AG04450 (cell line): ENCODE data around the gene ADAMTS6. TPM values are rescaled to one million over a fixed set of nuclear protein-coding genes. Genes with fewer than 3 reads are reported as not detected.
A peak's percentile ranks its signal among the peaks of the same experiment; 100 is the strongest.

Experiments
- CTCF ChIA-PET: fragments of 300-600, 350-600 bp; formaldehyde crosslinking; extraction: SDS; loops from one replicate; lab custom pipeline; 2022; ENCODE audit warnings: antibody characterized with exemption, inconsistent platforms; lab: Charles Lee
- POLR2A ChIA-PET: fragments of 350-600 bp; formaldehyde crosslinking; extraction: SDS; loops from one replicate; lab custom pipeline; 2021; ENCODE audit warnings: antibody characterized with exemption, inconsistent platforms; lab: Yijun Ruan, JAX
- DNase-seq: peaks from one replicate; pipeline ENCODE4 v3.0.0-alpha.2; 2011; ENCODE audit warnings: low read depth, low spot score
- H3K27ac ChIP-seq: one replicate; pipeline ENCODE4 v1.5.1; 2012; ENCODE audit warnings: low read depth, low read length, control low read depth
- H3K27me3 ChIP-seq: one replicate; pipeline ENCODE4 v1.6.0; 2012; ENCODE audit warnings: low read length; ENCODE audit not compliant: control insufficient read depth, insufficient read depth
- H3K4me3 ChIP-seq: 2 replicates; pipeline ENCODE4 v1.5.1; 2011; ENCODE audit warnings: mild to moderate bottlenecking, low read depth, low read length, control low read depth
- H3K9me3 ChIP-seq: 2 replicates; pipeline ENCODE4 v1.5.1; 2012; ENCODE audit warnings: low read length; ENCODE audit not compliant: control insufficient read depth, insufficient read depth
- CTCF ChIP-seq: IDR thresholded peaks from 2 replicates; pipeline ENCODE4 v1.5.1; 2011; ENCODE audit warnings: low read depth, low read length, control low read depth, inconsistent platforms
- polyA plus RNA-seq: library from polyadenylated mRNA; depleted of rRNA; stranded (reverse); fragments of >200 nt; gene quantifications from 2 replicates; pipeline ENCODE4 v1.2.3, GENCODE V29; 2011

Gene ADAMTS6
- polyA plus RNA-seq, 1 experiment: 22.5 TPM

- H3K9me3 ChIP-seq: no peaks in the 10 kb centered on the region
- POLR2A ChIA-PET: no interaction called here
- H3K27ac ChIP-seq: no peak overlapping the region
- CTCF ChIA-PET: no interaction called here
- no peak for TF ChIP-seq CTCF
- no peak overlapping the region for H3K4me3 ChIP-seq
- no peaks in the 10 kb centered on the region for H3K27me3 ChIP-seq
- DNase-seq: no peak
Measured at GRCh38 chr5:65412842-65413241, 68.9 kb downstream of the ADAMTS6 start.

DNA sequence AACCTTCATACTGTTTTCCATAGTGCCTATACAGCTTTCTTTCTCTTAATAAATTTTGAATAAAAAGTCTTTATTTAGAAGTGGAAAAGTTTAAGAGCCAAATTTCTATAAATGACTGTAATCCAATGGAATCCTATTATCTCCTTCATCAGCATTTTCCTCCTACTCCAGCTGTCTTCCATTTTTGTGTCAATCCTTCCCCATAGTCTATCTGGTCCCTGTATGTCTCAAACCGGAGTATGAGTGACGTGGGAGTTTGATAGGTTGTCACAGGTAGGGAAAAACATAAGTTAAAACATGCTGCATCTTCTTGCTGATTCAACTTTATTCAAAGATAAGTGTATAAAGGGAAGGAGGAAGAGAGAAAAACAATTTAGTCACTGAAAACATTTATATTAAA is 70.4 kb downstream of the ADAMTS6 start:
- Histone ChIP-seq H3K27me3 (no peaks in the 10 kb centered on the region), H3K27ac (no peak overlapping the region), H3K4me3 (no peak overlapping the region), H3K9me3 (no peaks in the 10 kb centered on the region)
- CTCF ChIA-PET: no interaction called here
- no peak for TF ChIP-seq CTCF
- POLR2A ChIA-PET: no interaction called here
- DNase-seq: no peak

DNA sequence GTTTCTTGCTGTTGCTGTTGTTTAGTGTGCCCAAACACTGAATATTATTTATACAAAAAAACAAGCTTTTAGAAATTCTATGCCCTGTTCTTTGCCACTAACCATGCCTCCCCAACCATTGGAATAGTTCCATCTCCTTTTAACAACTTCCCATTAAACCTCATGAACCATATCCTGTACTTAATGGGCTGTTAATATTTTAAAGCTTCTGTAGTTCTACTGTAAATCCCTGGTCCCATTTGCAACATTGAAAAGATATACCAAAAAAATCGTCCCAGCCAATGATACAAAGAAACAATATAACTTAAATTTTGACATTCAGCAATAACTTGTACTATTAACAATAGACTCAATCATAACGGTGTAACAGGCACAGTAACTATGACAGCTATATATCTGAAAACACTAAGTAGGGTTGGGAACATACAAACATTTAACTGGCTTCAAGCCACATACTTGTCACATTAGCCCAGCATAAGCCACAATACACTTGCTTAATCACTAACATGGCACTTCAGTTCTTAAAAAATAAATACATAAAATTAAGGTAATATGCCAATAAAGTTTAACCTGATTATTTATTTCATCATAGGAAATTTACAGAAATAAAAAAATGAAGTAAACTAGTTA is 86.1 kb downstream of the ADAMTS6 start:
- Histone ChIP-seq H3K27me3 (no peaks in the 10 kb centered on the region), H3K27ac (no peak overlapping the region), H3K4me3 (no peak overlapping the region), H3K9me3 (no peaks in the 10 kb centered on the region)
- POLR2A ChIA-PET: no interaction called here
- no peak for DNase-seq
- TF ChIP-seq CTCF: no peak
- CTCF ChIA-PET: no interaction called here

DNA sequence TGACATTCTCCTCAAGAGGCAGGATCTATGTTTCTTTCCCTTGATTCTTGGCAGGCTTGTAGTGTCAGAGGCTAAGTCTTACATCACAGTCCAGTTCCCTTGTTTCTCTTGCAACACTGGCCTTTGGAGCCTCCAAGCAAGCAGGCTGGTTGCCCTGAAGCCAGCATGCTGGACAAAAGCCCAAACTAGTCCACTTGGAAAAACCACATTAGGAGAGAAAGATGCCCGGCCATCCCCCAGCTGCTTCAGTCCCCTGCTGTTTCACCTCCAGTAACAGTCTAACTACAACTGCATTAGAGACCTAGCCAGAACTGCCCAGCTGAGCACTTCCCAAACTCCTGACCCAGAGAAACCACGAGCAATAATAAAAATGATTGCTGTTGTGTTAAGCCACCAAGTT is 87.6 kb downstream of the ADAMTS6 start:
- peak; percentile 69 for DNase-seq
- peak overlapping the region; percentile 42 for H3K27ac ChIP-seq

GRCh38 chr5:65391591-65391990 is 90.1 kb downstream of the ADAMTS6 start:
- no peaks in the 10 kb centered on the region for H3K27me3 ChIP-seq
- no peak overlapping the region for H3K4me3 ChIP-seq
- no peak overlapping the region for H3K27ac ChIP-seq
- no peak for TF ChIP-seq CTCF
- no peaks in the 10 kb centered on the region for H3K9me3 ChIP-seq
- no peak for DNase-seq
- POLR2A ChIA-PET: no interaction called here
- CTCF ChIA-PET: no interaction called here

More for the DNA sequence above, 87.6 kb downstream of the ADAMTS6 start:
- Histone ChIP-seq H3K27me3 (no peaks in the 10 kb centered on the region), H3K4me3 (no peak overlapping the region), H3K9me3 (no peaks in the 10 kb centered on the region)
- ChIA-PET CTCF (no interaction called here), POLR2A (interaction anchor here (1.1 kb wide), 1 partner anchor 87 kb away, joined by 9 read pairs; the partner anchor contains the start of gene ADAMTS6)
- no peak for TF ChIP-seq CTCF
